Measurements from ENCODE around the gene TULP4.

TULP4 gene

GRCh38 chr6:158322400-158322723 lies 10.1 kb downstream of the TULP4 start:
- H3K4me3 ChIP-seq (ENCODE audit: low read depth, low read length) = no peak overlapping the region
- no peak for TF ChIP-seq CTCF (IDR thresholded peaks at IDR 0.05; ENCODE audit: low read depth, low read length)

GRCh38 chr6:158322724-158323560 lies 10.7 kb downstream of the TULP4 start:
- no peak overlapping the region for H3K4me3 ChIP-seq (ENCODE audit: low read depth, low read length)
- TF ChIP-seq CTCF (IDR thresholded peaks at IDR 0.05; ENCODE audit: low read depth, low read length) = no peak

GRCh38 chr6:158323561-158323958 lies 11.3 kb downstream of the TULP4 start:
- no peak for TF ChIP-seq CTCF (IDR thresholded peaks at IDR 0.05; ENCODE audit: low read depth, low read length)
- no peak overlapping the region for H3K4me3 ChIP-seq (ENCODE audit: low read depth, low read length)

- no peak overlapping the region for H3K4me3 ChIP-seq (ENCODE audit: low read depth, low read length)
- no peak for TF ChIP-seq CTCF (IDR thresholded peaks at IDR 0.05; ENCODE audit: low read depth, low read length)
Measured at GRCh38 chr6:158324136-158324535, 11.9 kb downstream of the TULP4 start.

- TF ChIP-seq CTCF (IDR thresholded peaks at IDR 0.05; ENCODE audit: low read depth, low read length) = no peak
- H3K4me3 ChIP-seq (ENCODE audit: low read depth, low read length) = no peak overlapping the region
Measured at GRCh38 chr6:158327211-158327610, 14.9 kb downstream of the TULP4 start.

GRCh38 chr6:158328952-158329351 lies 16.7 kb downstream of the TULP4 start:
- no peak for TF ChIP-seq CTCF (IDR thresholded peaks at IDR 0.05; ENCODE audit: low read depth, low read length)
- no peak overlapping the region for H3K4me3 ChIP-seq (ENCODE audit: low read depth, low read length)

GRCh38 chr6:158329531-158329930 lies 17.3 kb downstream of the TULP4 start:
- H3K4me3 ChIP-seq (ENCODE audit: low read depth, low read length) = no peak overlapping the region
- no peak for TF ChIP-seq CTCF (IDR thresholded peaks at IDR 0.05; ENCODE audit: low read depth, low read length)

Measured in WI38 (cell line).